T47D (cell line): ENCODE data around the gene ANKRD52.

Experiments
- DNase-seq, 2 experiments: peaks; one replicate each; pipeline versions ENCODE4 v3.0.0 to v3.0.0-alpha.2; 2011 to 2012; ENCODE audit warnings: low read depth in 1 of 2, low spot score in 1 of 2
- JUND ChIP-seq: IDR thresholded peaks from 2 replicates; pipeline ENCODE4 v1.6.1; 2012; ENCODE audit warnings: low read depth
- in situ Hi-C: cut with HindIII; loops from 2 replicates; pipeline ENCODE4 v1.10.0; 2016; ENCODE audit warnings: low sequenced_read_pairs, low pct_unique_long_range_greater_than_20kb

The ANKRD52 gene

DNA sequence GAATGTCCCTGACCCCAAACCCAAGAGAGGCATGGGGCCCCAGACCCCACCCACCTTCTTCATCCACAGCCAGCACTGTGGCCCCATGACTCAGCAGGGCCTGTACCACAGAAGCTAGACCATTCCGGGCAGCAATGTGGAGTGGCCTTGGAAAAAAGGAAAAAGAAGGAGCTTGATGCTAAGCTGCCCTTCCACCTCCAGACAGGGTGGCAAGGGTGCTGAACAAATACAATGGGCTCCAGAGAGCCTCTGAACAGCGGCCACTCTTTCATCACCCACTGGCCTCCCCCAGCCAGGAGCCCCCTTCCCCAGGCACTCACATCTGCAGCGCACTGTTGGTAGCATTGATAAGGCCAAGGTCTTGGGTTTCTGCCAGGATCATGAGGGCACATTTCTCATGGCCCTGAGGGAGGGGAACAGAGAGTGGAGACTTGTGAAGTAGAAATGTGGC is 14.4 kb downstream of the ANKRD52 start:
- in situ Hi-C loops = no loop called here
- no peak for TF ChIP-seq JUND
- no peak for DNase-seq

- TF ChIP-seq JUND = no peak
- in situ Hi-C loops = no loop called here
- no peak for DNase-seq
Measured at GRCh38 chr12:56242986-56243385, 15.2 kb downstream of the ANKRD52 start.

DNA sequence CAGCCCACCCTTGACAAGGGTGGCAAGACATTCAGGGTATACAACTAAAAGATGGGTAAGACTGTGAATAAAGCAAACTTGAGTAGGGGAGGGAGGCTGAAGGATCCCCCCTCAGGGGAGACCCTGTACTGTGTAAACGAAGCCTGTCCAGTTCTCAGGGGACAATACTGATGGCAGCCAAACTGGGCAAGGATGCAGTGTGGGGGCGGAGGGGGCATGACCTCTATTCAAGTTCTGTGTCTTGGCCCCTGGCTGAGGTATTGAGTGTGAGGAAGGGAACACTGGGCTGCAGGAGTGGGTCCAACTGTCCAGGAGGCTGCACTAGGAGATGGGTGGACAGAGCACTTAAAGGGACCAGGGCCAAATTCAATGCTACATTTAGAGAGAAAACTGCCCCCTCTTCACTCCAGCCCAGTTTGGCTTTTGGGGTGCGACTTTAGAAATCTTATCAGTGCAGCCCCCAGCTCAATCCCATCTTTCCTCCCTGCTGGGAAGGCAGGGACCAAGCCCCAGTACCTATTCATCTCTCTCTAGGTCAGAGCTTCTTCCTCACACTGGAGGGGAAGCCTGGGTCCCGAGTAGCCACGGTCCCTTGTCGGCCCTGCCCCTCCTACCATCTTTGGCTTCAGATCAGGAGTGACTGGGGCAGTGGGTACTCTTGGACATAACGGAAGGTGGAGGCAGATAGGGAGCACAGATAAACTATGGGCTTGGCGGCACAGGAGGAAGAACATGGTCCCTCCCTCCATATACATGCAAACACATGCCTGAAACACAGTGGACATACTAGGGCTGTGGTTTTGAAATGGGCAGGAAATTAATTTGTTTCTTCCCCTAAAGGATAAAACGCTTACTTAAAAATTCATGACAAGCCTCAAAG is 16.5 kb downstream of the ANKRD52 start:
- in situ Hi-C loops = no loop called here
- no peak for TF ChIP-seq JUND

DNA sequence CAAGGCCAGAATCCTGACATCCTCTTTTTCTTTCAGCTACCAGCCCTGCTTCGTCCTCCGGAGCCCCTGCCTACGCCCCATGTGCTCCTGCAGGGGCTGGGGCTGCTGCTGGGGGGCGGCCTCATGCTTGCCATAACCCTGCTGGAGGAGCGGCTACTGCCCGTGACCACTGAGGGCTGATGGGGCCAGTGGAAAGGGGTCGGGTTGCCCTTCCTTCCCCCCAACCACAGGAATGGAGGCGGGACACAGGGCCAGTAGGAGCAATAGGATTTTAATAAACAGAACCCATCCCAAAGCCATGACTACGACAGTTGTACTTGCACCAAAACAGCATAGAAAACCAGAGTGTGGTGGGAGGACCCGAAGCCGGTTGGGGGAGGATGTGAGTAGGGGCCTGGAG is 20.6 kb downstream of the ANKRD52 start:
- DNase-seq = no peak
- in situ Hi-C loops = no loop called here
- TF ChIP-seq JUND = no peak

More for the DNA sequence above, 16.5 kb downstream of the ANKRD52 start:
- DNase-seq = no peak

- DNase-seq = no peak
- no peak for TF ChIP-seq JUND
- in situ Hi-C loops = no loop called here
Measured at GRCh38 chr12:56236985-56237384, 21.2 kb downstream of the ANKRD52 start.

- in situ Hi-C loops = no loop called here
- no peak for DNase-seq
- TF ChIP-seq JUND = no peak
Measured at GRCh38 chr12:56236091-56236490, 22.1 kb downstream of the ANKRD52 start.

GRCh38 chr12:56234746-56235436 is 23.3 kb downstream of the ANKRD52 start:
- in situ Hi-C loops = no loop called here
- DNase-seq = no peak
- no peak for TF ChIP-seq JUND

GRCh38 chr12:56231184-56231582 is 27.0 kb downstream of the ANKRD52 start:
- in situ Hi-C loops = no loop called here
- no peak for DNase-seq
- no peak for TF ChIP-seq JUND

DNA sequence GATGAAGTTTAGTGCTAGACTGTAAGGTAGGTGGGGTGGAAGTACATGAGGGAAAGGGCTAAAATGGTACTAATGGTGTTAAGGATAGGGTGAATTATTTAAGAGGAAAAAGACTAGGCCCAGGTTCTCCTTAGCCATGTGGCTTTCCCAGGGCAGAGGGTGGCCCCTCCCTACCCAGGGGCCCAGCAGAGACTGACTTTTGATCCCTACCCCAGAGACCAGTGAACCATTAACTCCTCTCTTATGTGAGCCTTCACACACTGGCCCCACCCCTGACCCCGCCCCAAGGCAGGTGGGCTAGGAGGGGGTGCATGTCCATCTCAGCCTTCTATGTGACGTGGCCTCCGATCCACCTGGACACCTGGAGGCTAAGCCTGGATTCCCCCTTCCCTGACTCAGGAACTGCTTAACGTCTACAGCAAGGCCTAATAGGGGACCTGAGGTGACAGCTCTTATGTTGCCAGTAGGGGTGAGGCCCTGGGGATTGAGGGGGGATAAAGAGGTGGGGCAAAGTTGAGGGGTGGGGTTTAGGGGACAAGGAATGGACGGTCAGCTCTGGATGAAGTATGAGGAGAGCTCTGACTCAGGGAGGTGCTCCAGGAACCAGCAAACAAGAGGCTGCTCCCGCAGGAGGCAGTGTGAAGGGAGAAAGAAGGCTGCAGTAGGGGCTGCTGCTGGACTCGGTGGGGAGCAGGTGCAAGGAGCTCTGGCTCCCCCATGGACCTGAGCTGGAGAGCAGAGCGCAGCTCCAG is 27.6 kb downstream of the ANKRD52 start:
- DNase-seq = no peak
- TF ChIP-seq JUND = no peak
- in situ Hi-C loops = no loop called here

DNA sequence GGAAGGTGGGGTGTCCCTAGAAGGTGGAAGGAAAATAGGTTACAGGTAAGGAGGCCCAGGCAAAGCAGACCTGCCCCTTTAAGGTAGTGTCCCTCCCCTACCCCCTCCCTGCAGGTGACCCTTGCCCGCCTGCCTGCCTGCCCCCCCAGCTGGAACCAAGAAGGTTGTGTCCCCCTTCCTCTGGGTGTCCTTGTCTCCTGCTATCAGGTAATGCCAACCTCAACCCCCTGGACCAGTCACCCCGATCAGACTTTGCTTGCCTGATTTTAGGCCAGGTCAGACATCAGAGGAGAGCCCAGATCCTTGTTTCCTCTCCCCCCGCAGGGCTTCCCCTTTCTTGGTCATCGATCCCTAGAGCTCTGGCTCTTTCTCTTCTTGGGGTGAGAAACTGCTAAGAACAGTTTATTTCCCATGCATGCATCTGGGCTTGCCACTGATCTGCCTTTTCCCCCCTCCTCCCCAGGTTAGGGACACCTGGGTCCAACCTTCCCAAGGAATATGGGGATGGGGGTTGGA is 28.2 kb downstream of the ANKRD52 start, which contains the start of gene SLC39A5:
Gene SLC39A5 (plus strand): TSS at position 136 of the 516 bp plus-strand sequence. CDS start 1,224 bp downstream, outside the sequence.
- no peak for TF ChIP-seq JUND
- DNase-seq = no peak
- in situ Hi-C loops = no loop called here

- TF ChIP-seq JUND = no peak
- in situ Hi-C loops = no loop called here
- DNase-seq = no peak
Measured at GRCh38 chr12:56229082-56229481, 29.1 kb downstream of the ANKRD52 start.

DNA sequence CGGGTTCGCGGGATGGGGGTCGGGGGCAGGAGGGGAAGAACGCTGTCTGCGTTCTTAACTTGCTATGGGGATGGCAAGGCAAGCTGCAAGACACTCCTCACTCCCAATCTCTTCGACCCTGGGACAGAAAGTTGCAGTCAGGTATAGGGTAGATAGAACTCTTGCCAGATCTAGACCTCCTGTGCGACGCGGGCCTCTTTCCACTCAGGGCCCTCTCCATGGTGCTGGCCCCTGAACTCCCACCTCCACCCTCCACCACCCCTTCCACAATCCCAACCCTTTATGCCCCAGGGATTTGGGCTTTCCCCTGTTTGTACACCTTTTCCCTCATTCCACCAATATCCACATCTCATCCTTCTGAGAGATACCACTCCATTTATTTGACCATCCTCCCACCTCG is 33.2 kb downstream of the ANKRD52 start:
- in situ Hi-C loops = no loop called here
- no peak for DNase-seq
- TF ChIP-seq JUND = no peak
